Suprapubic skin (tissue), 4 donors: ENCODE data around the gene PCED1A. TPM values are rescaled to one million over a fixed set of nuclear protein-coding genes. Genes with fewer than 3 reads are reported as not detected.

ENCODE experiments used
- DNase-seq, 2 donors: peaks; one replicate each; pipeline ENCODE4 v3.0.0-alpha.2; 2019; ENCODE audit warnings: low spot score in 2 of 2
- H3K27ac ChIP-seq: fragments of 200-600 bp; sonication (generic); one replicate; pipeline ENCODE4 v1.5.1; 2019
- H3K27me3 ChIP-seq: fragments of 200-600 bp; sonication (generic); one replicate; pipeline ENCODE4 v1.5.1; 2019
- H3K36me3 ChIP-seq: fragments of 200-600 bp; sonication (generic); one replicate; pipeline ENCODE4 v1.5.1; 2019
- H3K4me1 ChIP-seq: fragments of 200-600 bp; sonication (generic); one replicate; pipeline ENCODE4 v1.5.1; 2019
- H3K4me3 ChIP-seq: fragments of 200-600 bp; sonication (generic); one replicate; pipeline ENCODE4 v1.5.1; 2019; ENCODE audit warnings: mild to moderate bottlenecking
- H3K9me3 ChIP-seq: fragments of 200-600 bp; sonication (generic); one replicate; pipeline ENCODE4 v1.5.1; 2019
- EP300 ChIP-seq: sonication (generic); formaldehyde crosslinking; IDR thresholded peaks from one replicate; pipeline ENCODE4 v1.6.1; 2017; ENCODE audit warnings: antibody characterized with exemption
- POLR2A ChIP-seq, 2 donors: fragments of 450-650 bp; IDR thresholded peaks; one replicate each; pipeline ENCODE4 v1.6.1; 2017; ENCODE audit warnings: antibody characterized with exemption in 2 of 2, mild to moderate bottlenecking in 2 of 2, moderate library complexity in 2 of 2
- POLR2AphosphoS5 ChIP-seq, 3 donors: sonication (generic); formaldehyde crosslinking; IDR thresholded peaks; one replicate each; pipeline ENCODE4 v1.6.1; 2017; ENCODE audit warnings: antibody characterized with exemption in 3 of 3
- WGBS: methylation state at CpG from one replicate; pipeline ENCODE4 v1.1.5; 2018; 5-methylcytosine and 5-hydroxymethylcytosine counted together
- total RNA-seq, 4 donors: library from RNA; depleted of rRNA; stranded (reverse); fragments of >200 nt; gene quantifications; one replicate each; pipeline ENCODE4 v1.1.0, GENCODE V29; 2016
- TF ChIP-seq, protein P1 (sequence below), 2 donors: fragments of 200-600 bp in 1 of 2; fragments of 450-650 bp in 1 of 2; sonication (generic) in 1 of 2; IDR thresholded peaks; one replicate each; pipeline ENCODE4 v1.5.1; 2016 to 2019; ENCODE audit warnings: antibody characterized with exemption in 2 of 2, mild to moderate bottlenecking in 1 of 2, moderate library complexity in 1 of 2

PCED1A gene
- total RNA-seq: 10 to 100 TPM in 3 of 4 donors, 1 to 10 TPM in 1; 8.0 to 31.1 (median 19.4) TPM

DNA sequence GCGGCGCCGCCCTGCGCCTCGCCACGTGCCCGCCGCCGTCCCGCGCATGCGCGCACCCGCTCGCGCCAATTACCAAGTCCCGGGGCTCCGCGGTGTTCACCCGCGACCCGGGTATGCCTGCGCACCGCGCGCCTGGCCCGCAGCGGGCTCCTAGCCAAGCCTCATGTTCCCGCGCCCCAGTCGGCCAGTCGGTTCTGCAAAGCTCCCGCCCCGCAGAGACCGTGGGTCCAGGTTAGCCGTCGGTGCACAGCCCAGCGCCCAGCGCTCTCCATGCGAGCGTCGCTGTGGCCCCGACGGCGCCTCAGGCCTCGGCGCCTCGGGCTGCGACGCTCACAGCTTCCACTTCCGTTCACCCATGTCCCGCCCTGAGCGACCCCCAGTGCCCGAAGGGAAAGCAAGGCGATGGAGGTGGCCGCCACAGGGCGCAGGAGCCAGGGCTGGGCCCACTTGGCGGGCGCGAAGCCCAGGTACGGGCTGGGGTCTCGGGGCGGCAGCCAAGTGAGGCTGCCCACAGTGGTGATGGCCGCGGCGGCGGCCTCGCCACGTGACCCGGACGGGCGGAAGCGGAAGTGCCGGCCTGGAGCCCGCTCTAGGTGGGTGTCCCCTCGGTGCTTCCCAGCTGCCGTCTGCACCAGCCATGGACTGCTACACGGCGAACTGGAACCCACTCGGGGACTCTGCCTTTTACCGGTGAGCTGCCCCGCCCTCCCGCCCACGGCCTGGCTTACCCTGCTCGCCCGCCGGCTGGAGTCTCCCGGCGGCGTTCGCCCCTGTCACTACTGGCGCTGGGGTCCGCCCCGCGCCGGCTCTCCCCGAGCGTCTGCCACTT is at the start of gene PCED1A, which contains the start of gene VPS16:
Gene PCED1A, minus strand, starts transcription at position 518 of the 829 bp plus-strand sequence. CDS start 743 bp downstream, outside the sequence.
Gene VPS16, plus strand, starts transcription at position 608 of the 829 bp plus-strand sequence. Its CDS starts 30 bp downstream, at position 638.
- TF ChIP-seq POLR2A (IDR thresholded peaks at IDR 0.05): no peak
- no peak for TF ChIP-seq EP300
- TF ChIP-seq POLR2AphosphoS5 (IDR thresholded peaks at IDR 0.05): peak; percentile 12 to 63 (median 55)
- TF ChIP-seq, protein P1, sequence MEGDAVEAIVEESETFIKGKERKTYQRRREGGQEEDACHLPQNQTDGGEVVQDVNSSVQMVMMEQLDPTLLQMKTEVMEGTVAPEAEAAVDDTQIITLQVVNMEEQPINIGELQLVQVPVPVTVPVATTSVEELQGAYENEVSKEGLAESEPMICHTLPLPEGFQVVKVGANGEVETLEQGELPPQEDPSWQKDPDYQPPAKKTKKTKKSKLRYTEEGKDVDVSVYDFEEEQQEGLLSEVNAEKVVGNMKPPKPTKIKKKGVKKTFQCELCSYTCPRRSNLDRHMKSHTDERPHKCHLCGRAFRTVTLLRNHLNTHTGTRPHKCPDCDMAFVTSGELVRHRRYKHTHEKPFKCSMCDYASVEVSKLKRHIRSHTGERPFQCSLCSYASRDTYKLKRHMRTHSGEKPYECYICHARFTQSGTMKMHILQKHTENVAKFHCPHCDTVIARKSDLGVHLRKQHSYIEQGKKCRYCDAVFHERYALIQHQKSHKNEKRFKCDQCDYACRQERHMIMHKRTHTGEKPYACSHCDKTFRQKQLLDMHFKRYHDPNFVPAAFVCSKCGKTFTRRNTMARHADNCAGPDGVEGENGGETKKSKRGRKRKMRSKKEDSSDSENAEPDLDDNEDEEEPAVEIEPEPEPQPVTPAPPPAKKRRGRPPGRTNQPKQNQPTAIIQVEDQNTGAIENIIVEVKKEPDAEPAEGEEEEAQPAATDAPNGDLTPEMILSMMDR (IDR thresholded peaks at IDR 0.05): no peak
- H3K36me3 ChIP-seq: peaks cover 10% of the 10 kb centered on the region
- H3K4me3 ChIP-seq: peak within 1 kb of the TSS; percentile 96
- peak within 1 kb of the TSS; percentile 86 for H3K27ac ChIP-seq
- peaks cover 20% of the 10 kb centered on the region for H3K4me1 ChIP-seq
- no peaks in the 10 kb centered on the region for H3K9me3 ChIP-seq
- H3K27me3 ChIP-seq: no peaks in the 10 kb centered on the region
- 0% methylated on average over 3 of the region's 98 CpGs for WGBS
- DNase-seq: peak; percentile 89 to 93

GRCh38 chr20:2889797-2890196 is 49.3 kb upstream of the PCED1A start:
- peaks cover 18% of the 10 kb centered on the region for H3K4me1 ChIP-seq
- H3K27me3 ChIP-seq: no peaks in the 10 kb centered on the region
- DNase-seq: no peak
- no peaks in the 10 kb centered on the region for H3K36me3 ChIP-seq
- H3K9me3 ChIP-seq: no peaks in the 10 kb centered on the region
- TF ChIP-seq EP300 (no peak), POLR2A (IDR thresholded peaks at IDR 0.05) (no peak), POLR2AphosphoS5 (IDR thresholded peaks at IDR 0.05) (no peak)
- TF ChIP-seq, protein P1 (IDR thresholded peaks at IDR 0.05): no peak
- H3K4me3 ChIP-seq: no peak overlapping the region
- no peak overlapping the region for H3K27ac ChIP-seq
- 91% methylated on average over 3 of the region's 3 CpGs for WGBS

- DNase-seq: no peak
- Histone ChIP-seq H3K9me3 (no peaks in the 10 kb centered on the region), H3K27ac (no peak overlapping the region), H3K4me1 (peaks cover 22% of the 10 kb centered on the region), H3K4me3 (no peak overlapping the region), H3K36me3 (no peaks in the 10 kb centered on the region), H3K27me3 (no peaks in the 10 kb centered on the region)
- 73% methylated on average over 1 of the region's 1 CpG for WGBS
- TF ChIP-seq, protein P1 (IDR thresholded peaks at IDR 0.05): no peak
- TF ChIP-seq POLR2AphosphoS5 (IDR thresholded peaks at IDR 0.05) (no peak), EP300 (no peak), POLR2A (IDR thresholded peaks at IDR 0.05) (no peak)
Observed at GRCh38 chr20:2889209-2889608, 48.8 kb upstream of the PCED1A start.

DNA sequence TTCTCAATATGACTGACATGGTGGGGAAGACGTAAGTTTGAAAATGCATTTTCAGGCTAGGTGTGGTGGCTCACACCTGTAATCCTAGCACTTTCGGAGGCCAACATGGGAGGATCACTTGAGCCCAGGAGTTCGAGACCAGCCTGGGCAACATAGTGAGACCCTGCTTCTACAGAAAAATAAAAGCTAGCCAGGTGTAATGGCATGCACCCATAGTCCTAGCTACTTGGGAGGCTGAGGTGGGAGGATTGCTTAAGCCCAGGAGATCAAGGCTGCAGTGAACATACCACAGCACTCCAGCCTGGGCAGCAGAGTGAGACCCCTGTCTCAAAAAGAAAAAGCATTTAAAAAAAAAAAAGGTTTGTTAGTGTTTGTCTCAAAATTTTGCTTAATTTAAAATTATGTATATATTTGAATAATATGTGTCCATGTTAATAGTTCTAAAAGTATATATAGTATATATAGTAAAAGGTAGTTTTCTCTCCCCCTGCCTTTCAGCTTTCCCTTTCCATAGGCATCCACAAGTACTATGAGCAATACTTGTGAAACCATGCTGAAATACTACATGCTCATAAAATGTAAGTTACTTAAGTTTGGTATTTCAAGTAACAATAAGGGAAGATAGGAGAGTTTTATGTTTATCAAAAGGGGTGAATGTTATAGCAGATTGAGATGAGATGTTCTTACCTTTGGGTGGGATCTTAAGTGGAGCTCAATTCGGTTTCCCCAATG is 47.9 kb upstream of the PCED1A start:
- H3K4me1 ChIP-seq: peaks cover 24% of the 10 kb centered on the region
- no peaks in the 10 kb centered on the region for H3K27me3 ChIP-seq
- WGBS: 89% methylated on average over 4 of the region's 4 CpGs
- no peak overlapping the region for H3K27ac ChIP-seq
- H3K36me3 ChIP-seq: no peaks in the 10 kb centered on the region
- H3K9me3 ChIP-seq: no peaks in the 10 kb centered on the region
- TF ChIP-seq, protein P1 (IDR thresholded peaks at IDR 0.05): no peak
- TF ChIP-seq EP300: no peak
- no peak for TF ChIP-seq POLR2AphosphoS5 (IDR thresholded peaks at IDR 0.05)
- TF ChIP-seq POLR2A (IDR thresholded peaks at IDR 0.05): no peak
- no peak overlapping the region for H3K4me3 ChIP-seq
- DNase-seq: no peak

DNA sequence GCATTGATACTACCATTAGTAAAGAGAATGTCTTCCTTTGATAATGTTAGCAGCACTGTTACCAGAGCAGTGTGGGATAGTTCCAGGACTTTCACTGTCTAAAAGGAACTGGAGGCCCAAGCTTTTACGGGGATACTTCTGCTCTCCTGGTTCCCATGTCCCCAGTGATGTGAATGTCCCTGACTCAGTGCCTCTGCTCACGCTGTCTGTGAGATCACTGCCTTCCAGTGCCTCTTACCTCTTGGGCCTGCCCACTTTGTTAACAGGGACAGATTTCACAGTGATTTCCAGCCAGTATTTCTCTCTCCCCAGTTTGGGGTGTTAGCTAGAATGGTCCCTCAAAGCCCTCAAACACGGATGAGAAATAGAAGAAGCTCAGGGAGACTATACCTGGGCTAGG is 47.3 kb upstream of the PCED1A start:
- no peak for DNase-seq
- Histone ChIP-seq H3K4me3 (no peak overlapping the region), H3K4me1 (peaks cover 24% of the 10 kb centered on the region), H3K36me3 (no peaks in the 10 kb centered on the region), H3K27me3 (no peaks in the 10 kb centered on the region), H3K27ac (no peak overlapping the region), H3K9me3 (no peaks in the 10 kb centered on the region)
- WGBS: 84% methylated on average over 3 of the region's 3 CpGs
- no peak for TF ChIP-seq POLR2A (IDR thresholded peaks at IDR 0.05)
- TF ChIP-seq EP300: no peak
- TF ChIP-seq POLR2AphosphoS5 (IDR thresholded peaks at IDR 0.05): no peak
- TF ChIP-seq, protein P1 (IDR thresholded peaks at IDR 0.05): no peak
